ENCODE measurements around the gene BCORL1. TPM values are rescaled to one million over a fixed set of nuclear protein-coding genes. Genes with fewer than 3 reads are reported as not detected.

The BCORL1 gene, protein sequence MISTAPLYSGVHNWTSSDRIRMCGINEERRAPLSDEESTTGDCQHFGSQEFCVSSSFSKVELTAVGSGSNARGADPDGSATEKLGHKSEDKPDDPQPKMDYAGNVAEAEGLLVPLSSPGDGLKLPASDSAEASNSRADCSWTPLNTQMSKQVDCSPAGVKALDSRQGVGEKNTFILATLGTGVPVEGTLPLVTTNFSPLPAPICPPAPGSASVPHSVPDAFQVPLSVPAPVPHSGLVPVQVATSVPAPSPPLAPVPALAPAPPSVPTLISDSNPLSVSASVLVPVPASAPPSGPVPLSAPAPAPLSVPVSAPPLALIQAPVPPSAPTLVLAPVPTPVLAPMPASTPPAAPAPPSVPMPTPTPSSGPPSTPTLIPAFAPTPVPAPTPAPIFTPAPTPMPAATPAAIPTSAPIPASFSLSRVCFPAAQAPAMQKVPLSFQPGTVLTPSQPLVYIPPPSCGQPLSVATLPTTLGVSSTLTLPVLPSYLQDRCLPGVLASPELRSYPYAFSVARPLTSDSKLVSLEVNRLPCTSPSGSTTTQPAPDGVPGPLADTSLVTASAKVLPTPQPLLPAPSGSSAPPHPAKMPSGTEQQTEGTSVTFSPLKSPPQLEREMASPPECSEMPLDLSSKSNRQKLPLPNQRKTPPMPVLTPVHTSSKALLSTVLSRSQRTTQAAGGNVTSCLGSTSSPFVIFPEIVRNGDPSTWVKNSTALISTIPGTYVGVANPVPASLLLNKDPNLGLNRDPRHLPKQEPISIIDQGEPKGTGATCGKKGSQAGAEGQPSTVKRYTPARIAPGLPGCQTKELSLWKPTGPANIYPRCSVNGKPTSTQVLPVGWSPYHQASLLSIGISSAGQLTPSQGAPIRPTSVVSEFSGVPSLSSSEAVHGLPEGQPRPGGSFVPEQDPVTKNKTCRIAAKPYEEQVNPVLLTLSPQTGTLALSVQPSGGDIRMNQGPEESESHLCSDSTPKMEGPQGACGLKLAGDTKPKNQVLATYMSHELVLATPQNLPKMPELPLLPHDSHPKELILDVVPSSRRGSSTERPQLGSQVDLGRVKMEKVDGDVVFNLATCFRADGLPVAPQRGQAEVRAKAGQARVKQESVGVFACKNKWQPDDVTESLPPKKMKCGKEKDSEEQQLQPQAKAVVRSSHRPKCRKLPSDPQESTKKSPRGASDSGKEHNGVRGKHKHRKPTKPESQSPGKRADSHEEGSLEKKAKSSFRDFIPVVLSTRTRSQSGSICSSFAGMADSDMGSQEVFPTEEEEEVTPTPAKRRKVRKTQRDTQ (N-terminal part only)
- total RNA-seq (4.5 TPM), polyA plus RNA-seq (9.4 TPM)

DNA sequence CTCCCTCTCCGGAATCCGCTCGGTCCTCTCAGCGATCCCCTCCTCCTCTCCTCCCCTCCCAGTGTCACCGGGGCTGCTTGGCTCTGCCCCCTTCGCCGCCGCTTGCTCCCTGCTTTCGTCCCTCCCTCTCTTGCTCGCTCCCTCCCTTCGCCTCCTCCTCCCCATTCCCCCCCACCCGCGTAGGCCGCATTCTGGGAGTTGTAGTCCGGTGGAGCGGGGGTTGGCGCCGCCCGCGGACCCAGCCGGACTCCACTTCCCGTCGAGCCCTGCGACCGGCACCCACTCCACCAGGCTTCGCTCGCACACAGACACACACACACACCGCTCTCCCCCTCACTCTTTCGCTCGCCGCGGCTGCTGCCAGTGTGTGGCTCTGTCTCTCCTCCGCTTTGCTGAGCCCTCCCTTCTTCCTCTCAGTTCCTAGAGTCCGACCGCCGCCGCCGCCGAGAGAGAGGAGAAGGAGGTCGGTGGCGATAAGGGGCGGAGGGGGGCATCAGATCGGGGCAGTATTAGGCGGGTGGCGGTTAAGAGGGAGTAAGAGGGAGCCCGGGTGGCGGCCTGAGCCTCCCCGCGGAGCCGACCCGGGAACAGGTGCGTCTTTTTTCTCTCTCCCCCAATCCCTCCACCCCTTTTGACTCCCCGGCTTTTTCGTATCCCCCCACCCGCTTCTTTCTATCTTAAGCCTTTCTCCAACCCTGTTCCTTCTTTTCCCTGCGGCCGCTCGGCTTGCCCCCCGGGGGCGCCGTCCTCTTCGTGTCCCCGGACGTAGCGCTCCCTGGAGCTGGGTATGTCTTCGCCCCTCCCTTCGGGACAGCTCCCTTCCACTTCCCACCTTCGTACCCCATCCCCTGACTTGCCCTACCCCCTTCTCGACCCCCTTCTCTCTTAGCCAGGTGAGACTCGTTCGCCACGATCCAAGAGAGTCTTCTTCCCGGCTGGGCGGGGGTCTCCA, at the start of gene BCORL1:
Gene BCORL1 (plus strand): TSS at position 336 of the 952 bp plus-strand sequence. CDS start 22,597 bp downstream, outside the sequence.
- Histone ChIP-seq H3K4me3 (ENCODE audit: low read depth, low read length) (peak within 1 kb of the TSS; percentile 63), H3K4me1 (ENCODE audit: insufficient read depth) (no peaks in the 10 kb centered on the region), H3K36me3 (ENCODE audit: insufficient read depth) (no peaks in the 10 kb centered on the region), H3K27ac (ENCODE audit: low read depth) (peak within 1 kb of the TSS; percentile 32)
- DNase-seq (ENCODE audit: extremely low spot score), result peak; percentile 74
- WGBS, result under 1% methylated on average over 68 of the region's 74 CpGs

DNA sequence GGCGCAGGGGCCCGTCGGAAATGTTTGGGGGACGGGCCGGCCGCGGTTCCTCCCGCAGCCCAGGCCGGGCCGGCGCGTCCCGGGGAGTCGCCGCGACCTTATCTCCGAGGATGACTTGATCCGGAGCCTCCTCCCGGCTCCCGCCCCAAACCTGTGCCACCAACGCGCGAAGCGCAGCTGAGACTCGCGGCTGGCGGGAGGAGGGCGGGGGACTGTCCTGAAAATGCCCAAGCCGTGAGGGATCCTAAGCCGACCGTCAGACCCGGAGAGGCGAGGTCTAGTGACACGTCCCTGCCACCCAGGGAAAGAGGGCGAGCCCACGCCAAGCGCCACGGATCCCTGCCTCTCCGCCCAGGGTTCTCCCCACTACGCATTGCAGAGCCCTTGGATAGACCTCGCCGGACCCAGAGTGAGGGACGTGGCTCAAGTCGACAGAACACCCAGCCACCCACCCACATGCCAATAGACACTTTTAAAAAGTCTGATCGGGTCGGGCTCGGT, 49.6 kb upstream of the BCORL1 start:
- H3K27ac ChIP-seq (ENCODE audit: low read depth), result peak overlapping the region; percentile 50
- H3K4me1 ChIP-seq (ENCODE audit: insufficient read depth), result no peaks in the 10 kb centered on the region
- DNase-seq (ENCODE audit: extremely low spot score), result no peak
- WGBS, result 4% methylated on average over 46 of the region's 47 CpGs
- peak overlapping the region; percentile 54 for H3K4me3 ChIP-seq (ENCODE audit: low read depth, low read length)
- no peaks in the 10 kb centered on the region for H3K36me3 ChIP-seq (ENCODE audit: insufficient read depth)

DNA sequence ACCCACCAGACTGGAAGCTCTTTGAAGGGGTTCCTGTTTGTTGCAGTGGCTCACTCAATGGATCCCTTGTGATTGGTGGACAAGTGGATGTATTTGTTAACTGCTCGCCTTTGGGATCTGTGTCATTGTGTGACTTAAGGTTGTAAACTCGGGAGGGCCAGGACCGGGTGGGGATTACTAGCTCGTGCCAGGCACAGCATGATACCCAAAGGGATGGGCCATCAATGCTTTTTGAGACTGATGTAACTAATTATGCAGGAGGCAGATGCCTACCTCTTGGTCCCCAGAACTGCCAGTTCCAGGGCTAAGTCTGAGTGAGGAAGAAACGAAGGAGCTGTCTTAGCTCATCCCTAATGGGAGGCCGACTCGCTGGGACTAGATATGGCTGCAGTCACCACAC, 48.7 kb upstream of the BCORL1 start:
- no peak overlapping the region for H3K4me3 ChIP-seq (ENCODE audit: low read depth, low read length)
- no peaks in the 10 kb centered on the region for H3K4me1 ChIP-seq (ENCODE audit: insufficient read depth)
- 52% methylated on average over 7 of the region's 7 CpGs for WGBS
- no peaks in the 10 kb centered on the region for H3K36me3 ChIP-seq (ENCODE audit: insufficient read depth)
- H3K27ac ChIP-seq (ENCODE audit: low read depth), result no peak overlapping the region
- no peak for DNase-seq (ENCODE audit: extremely low spot score)

DNA sequence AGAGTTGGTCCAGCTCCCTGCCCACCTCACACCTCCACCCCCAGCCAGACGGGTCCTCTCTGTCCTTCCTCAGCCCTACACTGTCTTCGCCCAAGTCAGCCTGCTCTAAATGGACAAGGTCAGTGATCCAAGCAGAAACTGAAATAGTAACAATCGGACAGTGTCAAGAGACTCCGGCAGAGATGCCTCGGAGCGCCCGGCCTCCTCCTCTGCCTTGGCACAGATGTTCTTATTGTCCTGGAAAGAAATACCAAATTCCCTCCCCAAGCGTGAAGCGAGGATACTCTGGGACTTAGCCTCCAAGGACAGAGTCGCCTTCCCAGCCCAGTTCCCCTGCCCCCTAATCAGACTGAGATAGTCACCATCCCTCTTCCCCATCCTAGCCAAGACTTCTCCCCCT, 48.0 kb upstream of the BCORL1 start:
- WGBS, result 55% methylated on average over 10 of the region's 10 CpGs
- no peak overlapping the region for H3K4me3 ChIP-seq (ENCODE audit: low read depth, low read length)
- no peaks in the 10 kb centered on the region for H3K4me1 ChIP-seq (ENCODE audit: insufficient read depth)
- H3K27ac ChIP-seq (ENCODE audit: low read depth), result no peak overlapping the region
- no peak for DNase-seq (ENCODE audit: extremely low spot score)
- H3K36me3 ChIP-seq (ENCODE audit: insufficient read depth), result no peaks in the 10 kb centered on the region

DNA sequence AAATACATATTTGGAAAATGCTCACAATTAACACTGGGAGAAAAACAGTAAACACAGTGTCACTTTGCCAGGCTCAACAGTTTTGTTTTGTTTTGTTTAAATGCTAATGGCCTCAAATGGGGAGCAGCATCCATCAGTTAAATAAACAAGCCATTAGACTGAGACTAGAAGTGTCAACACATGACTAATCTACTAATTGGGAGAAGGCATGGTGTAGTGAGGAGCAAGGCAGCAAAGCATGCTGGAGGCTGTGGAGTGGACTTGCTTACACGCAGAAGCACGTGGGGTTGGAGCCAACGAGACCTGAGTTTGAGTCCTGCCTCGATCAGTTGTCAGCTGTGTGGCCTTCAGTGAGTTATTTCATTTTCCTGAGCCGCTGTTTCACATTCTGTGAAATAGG, 47.5 kb upstream of the BCORL1 start:
- 92% methylated on average over 5 of the region's 5 CpGs for WGBS

DNA sequence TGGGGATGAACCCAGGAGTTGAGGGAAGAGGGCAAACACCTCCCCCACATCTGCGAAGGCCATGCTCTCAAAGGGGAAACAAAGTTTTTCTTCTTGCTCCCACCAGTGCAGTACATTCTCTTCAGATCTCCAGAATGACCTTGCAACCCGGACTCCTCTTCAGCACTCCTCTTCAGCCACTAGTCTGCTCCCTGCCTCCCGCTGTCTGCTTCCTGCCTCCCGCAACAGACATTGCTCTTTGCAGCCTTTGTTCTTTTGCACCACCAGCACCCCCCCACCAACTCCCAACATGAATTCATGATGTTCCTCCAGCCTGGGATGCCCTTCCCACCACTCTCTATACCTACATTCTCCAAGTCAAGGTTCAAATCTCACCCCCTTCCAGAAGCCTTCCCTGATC, 44.4 kb upstream of the BCORL1 start:
- no peak overlapping the region for H3K4me3 ChIP-seq (ENCODE audit: low read depth, low read length)
- WGBS, result 60% methylated on average over 4 of the region's 4 CpGs

More for the DNA sequence above, 47.5 kb upstream of the BCORL1 start:
- Histone ChIP-seq H3K27ac (ENCODE audit: low read depth) (no peak overlapping the region), H3K4me3 (ENCODE audit: low read depth, low read length) (no peak overlapping the region), H3K4me1 (ENCODE audit: insufficient read depth) (no peaks in the 10 kb centered on the region), H3K36me3 (ENCODE audit: insufficient read depth) (no peaks in the 10 kb centered on the region)
- no peak for DNase-seq (ENCODE audit: extremely low spot score)

DNA sequence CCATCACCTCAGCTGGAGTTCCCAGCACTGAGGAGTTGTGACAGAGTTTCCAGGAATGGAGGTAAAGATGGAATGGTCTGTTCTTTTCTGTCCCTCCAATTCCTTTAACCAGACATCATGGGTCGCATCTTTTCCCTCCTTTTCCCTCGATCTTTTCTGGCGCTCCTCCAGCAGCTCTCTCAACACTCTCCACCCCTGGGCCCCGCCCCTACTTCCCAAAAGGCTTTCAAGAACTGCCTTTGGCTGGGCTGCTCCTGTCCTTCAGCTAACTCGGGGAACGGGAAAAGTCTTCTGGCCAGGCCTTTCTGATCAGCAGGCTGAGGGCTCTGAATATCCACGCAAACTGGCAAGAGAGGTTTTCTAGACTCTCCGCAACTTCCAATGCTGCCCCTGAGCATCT, 42.4 kb upstream of the BCORL1 start:
- WGBS, result 31% methylated on average over 8 of the region's 8 CpGs
- no peaks in the 10 kb centered on the region for H3K36me3 ChIP-seq (ENCODE audit: insufficient read depth)
- no peak overlapping the region for H3K4me3 ChIP-seq (ENCODE audit: low read depth, low read length)
- no peaks in the 10 kb centered on the region for H3K4me1 ChIP-seq (ENCODE audit: insufficient read depth)
- no peak overlapping the region for H3K27ac ChIP-seq (ENCODE audit: low read depth)
- DNase-seq (ENCODE audit: extremely low spot score), result no peak

More for the DNA sequence above, 44.4 kb upstream of the BCORL1 start:
- Histone ChIP-seq H3K27ac (ENCODE audit: low read depth) (no peak overlapping the region), H3K4me1 (ENCODE audit: insufficient read depth) (no peaks in the 10 kb centered on the region), H3K36me3 (ENCODE audit: insufficient read depth) (no peaks in the 10 kb centered on the region)
- no peak for DNase-seq (ENCODE audit: extremely low spot score)

DNA sequence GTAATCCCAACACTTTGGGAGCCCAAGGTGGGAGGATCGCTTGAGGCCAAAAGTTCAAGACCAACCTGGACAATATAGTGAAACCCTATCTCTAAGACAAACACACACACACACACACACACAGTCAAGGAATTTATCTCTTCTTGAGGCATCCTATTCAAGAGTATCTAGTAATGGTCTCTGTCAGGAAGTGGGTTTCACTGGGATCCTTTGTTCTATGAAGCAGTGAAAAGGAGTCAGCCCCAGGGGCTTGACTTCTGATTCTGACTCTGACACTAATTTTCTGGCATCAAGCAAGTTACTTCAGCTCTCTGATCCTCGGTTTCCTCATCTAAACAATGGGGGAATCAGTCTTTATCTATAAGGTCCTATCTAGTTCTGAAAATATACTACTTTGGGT, 41.7 kb upstream of the BCORL1 start:
- Histone ChIP-seq H3K36me3 (ENCODE audit: insufficient read depth) (no peaks in the 10 kb centered on the region), H3K4me1 (ENCODE audit: insufficient read depth) (no peaks in the 10 kb centered on the region), H3K27ac (ENCODE audit: low read depth) (no peak overlapping the region), H3K4me3 (ENCODE audit: low read depth, low read length) (no peak overlapping the region)
- DNase-seq (ENCODE audit: extremely low spot score), result no peak
- 82% methylated on average over 2 of the region's 2 CpGs for WGBS

DNA sequence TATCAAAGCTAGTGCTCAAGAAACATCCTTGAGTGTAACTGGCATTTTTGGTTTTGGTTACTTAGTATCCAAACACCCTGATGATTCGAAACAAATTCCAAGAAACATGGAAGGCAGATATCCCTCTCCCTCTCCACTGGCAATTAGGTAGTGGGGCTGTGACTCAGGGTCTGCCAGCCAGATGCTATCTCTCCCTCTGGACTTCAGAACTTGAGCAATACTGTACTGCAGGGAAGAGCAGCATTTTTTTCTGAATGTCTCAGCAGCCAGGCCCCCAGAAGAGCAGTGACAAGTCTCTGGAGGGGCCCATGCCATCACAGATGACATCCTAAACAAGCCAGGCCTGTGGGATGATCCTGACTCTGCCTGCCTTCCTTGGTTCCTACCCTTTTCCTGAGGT, 37.3 kb upstream of the BCORL1 start:
- no peak for DNase-seq (ENCODE audit: extremely low spot score)
- Histone ChIP-seq H3K4me3 (ENCODE audit: low read depth, low read length) (no peak overlapping the region), H3K36me3 (ENCODE audit: insufficient read depth) (no peaks in the 10 kb centered on the region), H3K4me1 (ENCODE audit: insufficient read depth) (no peaks in the 10 kb centered on the region), H3K27ac (ENCODE audit: low read depth) (no peak overlapping the region)
- WGBS, result 92% methylated on average over 1 of the region's 1 CpG

DNA sequence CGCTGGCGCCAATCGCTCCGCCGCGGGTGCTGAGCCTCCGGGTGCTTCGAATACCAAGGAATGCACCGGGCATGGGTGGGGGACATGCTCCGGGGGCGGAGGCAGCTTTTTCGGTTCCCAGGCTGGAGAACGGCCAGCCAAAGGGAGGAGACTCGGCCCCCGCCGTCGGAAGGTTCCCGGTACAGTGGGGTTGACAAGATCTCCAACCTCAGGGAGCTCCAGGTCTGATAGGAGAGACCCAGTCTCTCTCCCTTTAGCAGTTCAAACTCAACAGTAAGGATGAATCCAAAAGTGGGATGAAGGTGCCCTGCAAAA, 29.1 kb upstream of the BCORL1 start:
- no peak for DNase-seq (ENCODE audit: extremely low spot score)
- Histone ChIP-seq H3K4me1 (ENCODE audit: insufficient read depth) (no peaks in the 10 kb centered on the region), H3K27ac (ENCODE audit: low read depth) (no peak overlapping the region), H3K4me3 (ENCODE audit: low read depth, low read length) (peak overlapping the region; percentile 49), H3K36me3 (ENCODE audit: insufficient read depth) (no peaks in the 10 kb centered on the region)
- WGBS, result 5% methylated on average over 18 of the region's 18 CpGs

DNA sequence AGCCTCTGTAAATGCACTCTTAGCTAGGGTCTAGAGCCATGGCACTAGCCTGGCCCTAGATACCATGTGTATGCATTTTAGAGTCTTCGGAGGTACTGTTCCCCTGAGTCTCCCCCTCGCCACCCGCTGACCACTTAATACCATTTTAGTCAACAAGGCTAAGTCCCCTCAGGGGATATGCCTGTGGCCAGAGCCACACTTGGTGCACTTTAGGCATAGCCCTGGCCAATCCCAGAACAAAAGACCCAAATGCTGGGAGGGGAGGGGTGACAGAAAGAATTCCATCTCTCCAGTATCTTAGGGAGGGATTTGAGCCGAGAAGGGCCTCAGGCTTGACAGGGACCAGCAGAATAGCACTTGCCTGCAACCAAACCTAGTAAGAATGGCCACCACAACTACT, 28.6 kb upstream of the BCORL1 start:
- H3K36me3 ChIP-seq (ENCODE audit: insufficient read depth), result no peaks in the 10 kb centered on the region
- no peaks in the 10 kb centered on the region for H3K4me1 ChIP-seq (ENCODE audit: insufficient read depth)
- H3K4me3 ChIP-seq (ENCODE audit: low read depth, low read length), result no peak overlapping the region
- H3K27ac ChIP-seq (ENCODE audit: low read depth), result no peak overlapping the region
- no peak for DNase-seq (ENCODE audit: extremely low spot score)
- WGBS, result 95% methylated on average over 4 of the region's 4 CpGs

DNA sequence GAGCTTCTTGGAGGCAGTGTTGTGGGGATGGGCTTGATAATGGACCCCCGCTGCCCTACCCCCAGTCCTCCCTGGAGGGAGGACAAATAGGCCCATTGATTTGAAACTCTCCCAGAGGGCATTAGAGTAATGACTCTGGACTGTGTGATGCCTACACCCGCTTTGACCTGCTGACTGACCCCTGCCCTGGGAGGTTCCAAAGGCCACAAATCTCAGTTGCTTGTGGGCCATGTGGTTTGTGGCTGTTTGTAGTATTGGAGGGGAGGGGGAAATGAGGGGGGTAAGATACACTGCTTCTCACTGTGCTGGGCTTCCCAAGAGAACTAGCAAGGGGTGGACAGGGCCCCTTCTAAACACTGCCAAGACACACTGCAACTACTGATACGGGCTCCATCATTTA, 27.6 kb upstream of the BCORL1 start:
- no peaks in the 10 kb centered on the region for H3K36me3 ChIP-seq (ENCODE audit: insufficient read depth)
- no peak overlapping the region for H3K27ac ChIP-seq (ENCODE audit: low read depth)
- H3K4me1 ChIP-seq (ENCODE audit: insufficient read depth), result no peaks in the 10 kb centered on the region
- no peak overlapping the region for H3K4me3 ChIP-seq (ENCODE audit: low read depth, low read length)
- WGBS, result 84% methylated on average over 3 of the region's 3 CpGs
- no peak for DNase-seq (ENCODE audit: extremely low spot score)
